A549 (cell line): ENCODE measurements around the gene MICU2. TPM values are rescaled to one million over a fixed set of nuclear protein-coding genes. Genes with fewer than 3 reads are reported as not detected.

ENCODE experiments used
- ATAC-seq, 2 experiments: fragments of 200-7000 bp in 1 of 2; fragments of >200 bp in 1 of 2; cut with Nextera tagmentation in 1 of 2; cut with Tn5 transposase in 1 of 2; 3 replicates each; pipeline versions ENCODE4 v1.8.0 to v1.9.1; 2018 to 2020; ENCODE audit warnings: mild to moderate bottlenecking in 1 of 2, moderate library complexity in 1 of 2
- CTCF ChIA-PET: fragments of 300-600 bp; sonication (Branson Sonifier 250); formaldehyde crosslinking; extraction: SDS; loops from one replicate; lab custom pipeline; 2021; ENCODE audit warnings: antibody characterized with exemption, inconsistent platforms; lab: Yijun Ruan, JAX
- POLR2A ChIA-PET: fragments of 350-600 bp; formaldehyde crosslinking; extraction: SDS; loops from one replicate; lab custom pipeline; 2021; ENCODE audit warnings: antibody characterized with exemption, inconsistent platforms; lab: Yijun Ruan, JAX
- DNase-seq, 2 experiments: peaks; one replicate each; pipeline versions ENCODE4 v3.0.0 to v3.0.0-alpha.2; 2011 to 2016; ENCODE audit warnings: low read depth in 1 of 2, low spot score in 1 of 2
- FAIRE-seq: peaks from 2 replicates; lab custom pipeline; 2011; peaks lifted over from hg19 to GRCh38; lab: Jason Lieb, UNC
- H3K27ac ChIP-seq, 2 experiments: fragments of >200 bp; sonication (Bioruptor Twin); formaldehyde crosslinking; 3 replicates each; pipeline ENCODE4 v1.5.1; 2016 to 2017
- H3K4me1 ChIP-seq: fragments of >200 bp; sonication (Bioruptor Twin); formaldehyde crosslinking; 3 replicates; pipeline ENCODE4 v1.6.1; 2016
- H3K4me2 ChIP-seq: fragments of >200 bp; sonication (Bioruptor Twin); formaldehyde crosslinking; 3 replicates; pipeline ENCODE4 v1.6.1; 2016
- H3K4me3 ChIP-seq: fragments of >200 bp; sonication (Bioruptor Twin); formaldehyde crosslinking; 3 replicates; pipeline ENCODE4 v1.5.1; 2016
- H3K9me3 ChIP-seq: fragments of >200 bp; sonication (Bioruptor Twin); formaldehyde crosslinking; 3 replicates; pipeline ENCODE4 v1.6.1; 2016
- BHLHE40 ChIP-seq: IDR thresholded peaks from 2 replicates; pipeline ENCODE4 v1.6.1; 2012; ENCODE audit warnings: low read depth, low read length, inconsistent platforms
- CEBPB ChIP-seq, 2 experiments: fragments of >200 bp in 1 of 2; sonication (Bioruptor Twin) in 1 of 2; formaldehyde crosslinking in 1 of 2; IDR thresholded peaks; 2 replicates each; pipeline ENCODE4 v1.6.1; 2012 to 2016
- CHD2 ChIP-seq: fragments of 150-350 bp; IDR thresholded peaks from 2 replicates; pipeline ENCODE4 v1.6.1; 2014; ENCODE audit warnings: low read length; ENCODE audit not compliant: partially characterized antibody
- CHD4 ChIP-seq: fragments of 200-600 bp; sonication (generic); IDR thresholded peaks from 2 replicates; pipeline ENCODE4 v1.6.1; 2016; ENCODE audit warnings: antibody characterized with exemption, mild to moderate bottlenecking, borderline replicate concordance
- FOXS1 ChIP-seq: fragments of 250-450 bp; sonication (Bioruptor Pico); IDR thresholded peaks from 2 replicates; pipeline ENCODE4 v1.5.0; 2020; ENCODE audit warnings: mild to moderate bottlenecking, moderate library complexity
- GATA3 ChIP-seq: IDR thresholded peaks from 2 replicates; pipeline ENCODE4 v1.6.1; 2012; ENCODE audit warnings: borderline replicate concordance
- HDAC2 ChIP-seq: fragments of 200-600 bp; sonication (generic); IDR thresholded peaks from 2 replicates; pipeline ENCODE4 v1.6.1; 2016
- HOXA7 ChIP-seq: fragments of 250-450 bp; sonication (Bioruptor Pico); IDR thresholded peaks from 2 replicates; pipeline ENCODE4 v1.5.0; 2020; ENCODE audit warnings: mild to moderate bottlenecking, moderate library complexity
- HOXB5 ChIP-seq: fragments of 250-450 bp; sonication (Bioruptor Pico); IDR thresholded peaks from 2 replicates; pipeline ENCODE4 v1.5.0; 2020; ENCODE audit warnings: mild to moderate bottlenecking, moderate library complexity
- JUN ChIP-seq, 2 experiments: fragments of >200 bp; sonication (Bioruptor Twin); formaldehyde crosslinking; IDR thresholded peaks; 2 replicates in 1 of 2; 3 replicates in 1 of 2; pipeline ENCODE4 v1.6.1; 2016 to 2017
- KDM1A ChIP-seq: fragments of 200-600 bp; sonication (generic); IDR thresholded peaks from 2 replicates; pipeline ENCODE4 v1.6.1; 2016; ENCODE audit warnings: low read depth, mild to moderate bottlenecking
- KDM5A ChIP-seq: fragments of 200-600 bp; sonication (generic); IDR thresholded peaks from 2 replicates; pipeline ENCODE4 v1.6.1; 2016; ENCODE audit warnings: antibody characterized with exemption, mild to moderate bottlenecking
- MAFK ChIP-seq: fragments of 450-650 bp; IDR thresholded peaks from 2 replicates; pipeline ENCODE4 v1.6.1; 2014; ENCODE audit not compliant: partially characterized antibody
- POLR2AphosphoS2 ChIP-seq: conservative IDR thresholded peaks from 2 replicates; pipeline ENCODE4 v1.6.1; 2012; ENCODE audit warnings: low read length, improper control_type of control experiment, inconsistent platforms
- RAD21 ChIP-seq, 2 experiments: fragments of >200 bp in 1 of 2; sonication (Bioruptor Twin) in 1 of 2; formaldehyde crosslinking in 1 of 2; IDR thresholded peaks in 1 of 2; conservative IDR thresholded peaks in 1 of 2; 2 replicates in 1 of 2; 3 replicates in 1 of 2; pipeline ENCODE4 v1.6.1; 2012 to 2018; ENCODE audit warnings: inconsistent platforms in 1 of 2
- RARB ChIP-seq: fragments of 250-450 bp; sonication (Bioruptor Pico); IDR thresholded peaks from 2 replicates; pipeline ENCODE4 v1.8.0; 2021; ENCODE audit warnings: mild to moderate bottlenecking, moderate library complexity
- RFX5 ChIP-seq: fragments of 450-650 bp; IDR thresholded peaks from 2 replicates; pipeline ENCODE4 v1.7.1; 2014; ENCODE audit warnings: antibody characterized with exemption, mild to moderate bottlenecking, moderate library complexity
- RNF2 ChIP-seq: fragments of 200-600 bp; sonication (generic); IDR thresholded peaks from 2 replicates; pipeline ENCODE4 v1.6.1; 2016; ENCODE audit warnings: low read depth, mild to moderate bottlenecking, antibody characterized with exemption, moderate library complexity, borderline replicate concordance
- SREBF2 ChIP-seq: fragments of 450-650 bp; IDR thresholded peaks from 2 replicates; pipeline ENCODE4 v1.6.1; 2014; ENCODE audit warnings: mild to moderate bottlenecking, moderate library complexity
- ZSCAN20 ChIP-seq: fragments of 250-450 bp; sonication (Bioruptor Pico); IDR thresholded peaks from 2 replicates; pipeline ENCODE4 v1.8.0; 2022; ENCODE audit warnings: mild to moderate bottlenecking, moderate library complexity
- WGBS: methylation state at CpG from one replicate; pipeline ENCODE4 v1.1.6; 2017; ENCODE audit errors: missing lambda C conversion rate; 5-methylcytosine and 5-hydroxymethylcytosine counted together
- polyA plus RNA-seq, 4 experiments: library from polyadenylated mRNA; depleted of rRNA in 3 of 4; stranded (reverse); fragments of >200 nt; fragmentation: RNase III in 1 of 4; extraction: RNeasy Plus Mini Kit Qiagen cat#74134 plus additional on column Dnase treatment in 1 of 4; gene quantifications; 2 replicates in 3 of 4; 3 replicates in 1 of 4; pipeline ENCODE4 v1.2.3, GENCODE V29; 2011 to 2017
- TF ChIP-seq, protein P1 (sequence below): IDR thresholded peaks from 2 replicates; pipeline ENCODE4 v1.6.1; 2012
- TF ChIP-seq, protein P2 (sequence below): IDR thresholded peaks from 2 replicates; pipeline ENCODE4 v1.6.1; 2012; ENCODE audit warnings: low read depth, borderline replicate concordance
- TF ChIP-seq, protein P3 (sequence below): fragments of 150-350 bp; IDR thresholded peaks from 2 replicates; pipeline ENCODE4 v1.6.1; 2014; ENCODE audit warnings: low read depth, mild to moderate bottlenecking, low read length
- TF ChIP-seq, protein P4 (sequence below): fragments of 200-600 bp; sonication (generic); IDR thresholded peaks from 2 replicates; pipeline ENCODE4 v1.6.1; 2016; ENCODE audit warnings: antibody characterized with exemption, mild to moderate bottlenecking, moderate library complexity
- TF ChIP-seq, protein P5 (sequence below): fragments of 250-450 bp; sonication (Bioruptor Pico); IDR thresholded peaks from 2 replicates; pipeline ENCODE4 v1.5.0; 2021; ENCODE audit warnings: mild to moderate bottlenecking, moderate library complexity, borderline replicate concordance

The MICU2 gene
- polyA plus RNA-seq, 2 of the 4 experiments (the other 2 are of a cell fraction) = 24.7 to 42.6 TPM

DNA sequence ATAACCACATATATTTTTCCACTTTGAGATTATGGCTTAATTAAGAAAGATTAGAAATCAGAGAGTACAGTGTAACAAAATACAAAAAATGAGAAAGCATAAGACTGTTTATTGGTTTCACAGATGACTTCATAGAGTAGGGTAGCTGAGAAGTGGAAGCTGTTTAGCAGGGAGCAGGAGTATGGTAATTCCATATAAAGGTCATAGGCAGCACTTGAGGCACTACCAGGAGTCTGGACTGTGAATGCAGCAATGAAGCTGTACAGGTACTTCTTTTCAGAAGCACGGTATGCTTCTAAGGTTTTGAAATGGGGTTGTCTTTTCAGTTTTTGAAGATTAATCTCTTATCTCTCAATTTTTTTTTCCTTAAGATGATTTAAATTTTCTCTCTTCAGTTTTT is 69.2 kb downstream of the MICU2 start:
- TF ChIP-seq SREBF2 (no peak), RAD21 (conservative IDR thresholded peaks at IDR 0.05 in 1 of 2, IDR thresholded peaks at IDR 0.05 in 1 of 2) (no peak), HDAC2 (no peak), HOXA7 (no peak), BHLHE40 (no peak), POLR2AphosphoS2 (no peak), MAFK (no peak), CHD2 (no peak), KDM5A (no peak), CHD4 (no peak), CEBPB (IDR thresholded peaks at IDR 0.05) (no peak), FOXS1 (CRISPR knock-in tag) (no peak)
- TF ChIP-seq, protein P1, sequence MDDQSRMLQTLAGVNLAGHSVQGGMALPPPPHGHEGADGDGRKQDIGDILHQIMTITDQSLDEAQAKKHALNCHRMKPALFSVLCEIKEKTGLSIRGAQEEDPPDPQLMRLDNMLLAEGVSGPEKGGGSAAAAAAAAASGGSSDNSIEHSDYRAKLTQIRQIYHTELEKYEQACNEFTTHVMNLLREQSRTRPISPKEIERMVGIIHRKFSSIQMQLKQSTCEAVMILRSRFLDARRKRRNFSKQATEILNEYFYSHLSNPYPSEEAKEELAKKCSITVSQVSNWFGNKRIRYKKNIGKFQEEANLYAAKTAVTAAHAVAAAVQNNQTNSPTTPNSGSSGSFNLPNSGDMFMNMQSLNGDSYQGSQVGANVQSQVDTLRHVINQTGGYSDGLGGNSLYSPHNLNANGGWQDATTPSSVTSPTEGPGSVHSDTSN = no peak
- TF ChIP-seq, protein P2, sequence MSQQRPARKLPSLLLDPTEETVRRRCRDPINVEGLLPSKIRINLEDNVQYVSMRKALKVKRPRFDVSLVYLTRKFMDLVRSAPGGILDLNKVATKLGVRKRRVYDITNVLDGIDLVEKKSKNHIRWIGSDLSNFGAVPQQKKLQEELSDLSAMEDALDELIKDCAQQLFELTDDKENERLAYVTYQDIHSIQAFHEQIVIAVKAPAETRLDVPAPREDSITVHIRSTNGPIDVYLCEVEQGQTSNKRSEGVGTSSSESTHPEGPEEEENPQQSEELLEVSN = no peak
- TF ChIP-seq, protein P3, sequence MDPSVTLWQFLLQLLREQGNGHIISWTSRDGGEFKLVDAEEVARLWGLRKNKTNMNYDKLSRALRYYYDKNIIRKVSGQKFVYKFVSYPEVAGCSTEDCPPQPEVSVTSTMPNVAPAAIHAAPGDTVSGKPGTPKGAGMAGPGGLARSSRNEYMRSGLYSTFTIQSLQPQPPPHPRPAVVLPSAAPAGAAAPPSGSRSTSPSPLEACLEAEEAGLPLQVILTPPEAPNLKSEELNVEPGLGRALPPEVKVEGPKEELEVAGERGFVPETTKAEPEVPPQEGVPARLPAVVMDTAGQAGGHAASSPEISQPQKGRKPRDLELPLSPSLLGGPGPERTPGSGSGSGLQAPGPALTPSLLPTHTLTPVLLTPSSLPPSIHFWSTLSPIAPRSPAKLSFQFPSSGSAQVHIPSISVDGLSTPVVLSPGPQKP = no peak
- ChIA-PET POLR2A (no interaction called here), CTCF (no interaction called here)
- ATAC-seq (no peak), DNase-seq (no peak), FAIRE-seq (no peak)
- WGBS = 93% methylated on average over 1 of the region's 1 CpG
- Histone ChIP-seq H3K27ac (no peak overlapping the region), H3K9me3 (no peaks in the 10 kb centered on the region), H3K4me3 (no peak overlapping the region), H3K4me2 (no peak overlapping the region), H3K4me1 (no peaks in the 10 kb centered on the region)

DNA sequence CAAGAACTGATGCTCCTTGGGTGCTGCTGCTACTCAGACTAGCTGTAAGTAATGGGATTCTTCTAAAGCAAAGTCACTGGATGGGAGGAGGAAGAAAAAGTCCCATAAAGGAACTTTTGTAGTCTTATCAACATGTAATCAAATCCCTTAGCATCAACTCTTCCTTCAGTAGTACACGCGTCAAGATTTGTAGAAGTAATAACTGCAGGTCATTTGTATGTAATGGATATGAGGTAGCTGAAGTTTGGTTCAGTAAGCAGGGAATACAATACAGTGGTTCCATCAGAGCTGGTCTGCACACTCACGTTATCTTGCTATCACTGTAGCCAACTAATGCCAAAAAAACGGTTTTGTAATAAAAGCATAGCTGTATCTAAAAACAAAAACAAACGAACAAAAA is 72.5 kb downstream of the MICU2 start:
- CTCF ChIA-PET = interaction anchor here (0.8 kb wide), 1 partner anchor 54 kb away, joined by 3 read pairs; no protein-coding TSS in a partner anchor
- 76% methylated on average over 5 of the region's 5 CpGs for WGBS
- H3K4me3 ChIP-seq = no peak overlapping the region
- POLR2A ChIA-PET = no interaction called here
- ATAC-seq (no peak), FAIRE-seq (no peak), DNase-seq (no peak)
- H3K4me1 ChIP-seq = no peaks in the 10 kb centered on the region
- no peak for TF ChIP-seq KDM1A
- TF ChIP-seq GATA3 = no peak
- no peak for TF ChIP-seq RFX5
- TF ChIP-seq ZSCAN20 = no peak
- no peak for TF ChIP-seq RNF2
- no peak for TF ChIP-seq HOXB5
- TF ChIP-seq, protein P4, sequence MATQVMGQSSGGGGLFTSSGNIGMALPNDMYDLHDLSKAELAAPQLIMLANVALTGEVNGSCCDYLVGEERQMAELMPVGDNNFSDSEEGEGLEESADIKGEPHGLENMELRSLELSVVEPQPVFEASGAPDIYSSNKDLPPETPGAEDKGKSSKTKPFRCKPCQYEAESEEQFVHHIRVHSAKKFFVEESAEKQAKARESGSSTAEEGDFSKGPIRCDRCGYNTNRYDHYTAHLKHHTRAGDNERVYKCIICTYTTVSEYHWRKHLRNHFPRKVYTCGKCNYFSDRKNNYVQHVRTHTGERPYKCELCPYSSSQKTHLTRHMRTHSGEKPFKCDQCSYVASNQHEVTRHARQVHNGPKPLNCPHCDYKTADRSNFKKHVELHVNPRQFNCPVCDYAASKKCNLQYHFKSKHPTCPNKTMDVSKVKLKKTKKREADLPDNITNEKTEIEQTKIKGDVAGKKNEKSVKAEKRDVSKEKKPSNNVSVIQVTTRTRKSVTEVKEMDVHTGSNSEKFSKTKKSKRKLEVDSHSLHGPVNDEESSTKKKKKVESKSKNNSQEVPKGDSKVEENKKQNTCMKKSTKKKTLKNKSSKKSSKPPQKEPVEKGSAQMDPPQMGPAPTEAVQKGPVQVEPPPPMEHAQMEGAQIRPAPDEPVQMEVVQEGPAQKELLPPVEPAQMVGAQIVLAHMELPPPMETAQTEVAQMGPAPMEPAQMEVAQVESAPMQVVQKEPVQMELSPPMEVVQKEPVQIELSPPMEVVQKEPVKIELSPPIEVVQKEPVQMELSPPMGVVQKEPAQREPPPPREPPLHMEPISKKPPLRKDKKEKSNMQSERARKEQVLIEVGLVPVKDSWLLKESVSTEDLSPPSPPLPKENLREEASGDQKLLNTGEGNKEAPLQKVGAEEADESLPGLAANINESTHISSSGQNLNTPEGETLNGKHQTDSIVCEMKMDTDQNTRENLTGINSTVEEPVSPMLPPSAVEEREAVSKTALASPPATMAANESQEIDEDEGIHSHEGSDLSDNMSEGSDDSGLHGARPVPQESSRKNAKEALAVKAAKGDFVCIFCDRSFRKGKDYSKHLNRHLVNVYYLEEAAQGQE = no peak
- no peak for TF ChIP-seq JUN (IDR thresholded peaks at IDR 0.05)
- TF ChIP-seq RARB = no peak
- TF ChIP-seq, protein P5, sequence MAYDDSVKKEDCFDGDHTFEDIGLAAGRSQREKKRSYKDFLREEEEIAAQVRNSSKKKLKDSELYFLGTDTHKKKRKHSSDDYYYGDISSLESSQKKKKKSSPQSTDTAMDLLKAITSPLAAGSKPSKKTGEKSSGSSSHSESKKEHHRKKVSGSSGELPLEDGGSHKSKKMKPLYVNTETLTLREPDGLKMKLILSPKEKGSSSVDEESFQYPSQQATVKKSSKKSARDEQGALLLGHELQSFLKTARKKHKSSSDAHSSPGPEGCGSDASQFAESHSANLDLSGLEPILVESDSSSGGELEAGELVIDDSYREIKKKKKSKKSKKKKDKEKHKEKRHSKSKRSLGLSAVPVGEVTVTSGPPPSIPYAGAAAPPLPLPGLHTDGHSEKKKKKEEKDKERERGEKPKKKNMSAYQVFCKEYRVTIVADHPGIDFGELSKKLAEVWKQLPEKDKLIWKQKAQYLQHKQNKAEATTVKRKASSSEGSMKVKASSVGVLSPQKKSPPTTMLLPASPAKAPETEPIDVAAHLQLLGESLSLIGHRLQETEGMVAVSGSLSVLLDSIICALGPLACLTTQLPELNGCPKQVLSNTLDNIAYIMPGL (CRISPR knock-in tag) = no peak
- H3K27ac ChIP-seq = no peak overlapping the region
- H3K9me3 ChIP-seq = no peaks in the 10 kb centered on the region
- no peak overlapping the region for H3K4me2 ChIP-seq
